T-helper 2 cell (primary cell): Measurements from ENCODE around the gene CACNG4.

ENCODE experiments used
- DNase-seq, 5 experiments: peaks; one replicate each; pipeline versions ENCODE4 v3.0.0 to v3.0.0-alpha.2; 2012 to 2022
- total RNA-seq, 2 donors: gene quantifications; one replicate each; lab custom pipeline; 2026; lab: John Stamatoyannopoulos, UW

The CACNG4 gene
- 0 reads per million in 2 donors for total RNA-seq

DNA sequence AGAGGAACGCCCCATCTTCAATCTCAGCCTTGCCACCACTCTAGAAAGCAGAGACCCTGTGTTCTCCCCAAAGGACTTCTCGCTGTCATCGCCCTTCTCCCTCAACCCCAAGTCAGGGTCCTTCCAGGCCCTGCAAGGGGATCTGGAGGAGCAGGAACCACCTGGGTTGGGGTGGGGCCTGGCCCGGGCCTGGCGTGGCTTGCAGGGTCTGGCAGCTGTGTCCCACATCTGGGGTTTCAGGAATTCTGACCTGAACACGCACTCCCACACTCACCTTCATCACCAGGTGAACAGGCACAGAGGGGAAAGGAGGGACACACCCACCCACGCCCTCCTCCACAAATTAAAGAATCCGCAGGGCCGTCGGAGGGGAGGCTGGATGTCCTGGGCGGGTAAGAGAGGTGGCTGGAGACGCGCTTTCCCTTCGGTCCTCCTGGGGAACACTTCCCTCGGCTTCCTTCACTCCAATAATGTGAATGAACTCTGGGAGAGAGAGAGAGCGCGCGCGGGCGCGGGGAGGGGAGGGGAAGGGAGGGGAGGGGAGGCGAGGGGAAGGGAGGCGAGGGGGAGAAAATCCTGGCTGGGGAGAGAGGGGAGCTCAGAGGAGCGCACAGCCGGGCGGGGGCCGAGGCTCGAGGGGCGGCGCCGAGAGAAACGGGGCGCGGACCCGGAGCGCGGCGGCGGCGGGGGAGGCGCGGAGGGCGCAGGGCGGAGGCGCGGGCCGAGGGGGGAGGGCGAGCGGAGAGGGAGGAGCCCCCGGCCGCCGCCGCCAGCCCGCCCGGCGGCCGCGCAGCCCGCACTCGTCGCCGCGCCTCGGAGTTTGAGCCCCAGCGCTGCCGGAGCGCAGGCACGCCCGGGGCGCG is at the start of gene CACNG4:
TSS of gene CACNG4 (plus strand) at position 799 of the 863 bp plus-strand sequence. CDS start 205 bp downstream, outside the sequence.
- DNase-seq: no peak

GRCh38 chr17:66915204-66915611 is 49.3 kb upstream of the CACNG4 start:
- no peak for DNase-seq

DNA sequence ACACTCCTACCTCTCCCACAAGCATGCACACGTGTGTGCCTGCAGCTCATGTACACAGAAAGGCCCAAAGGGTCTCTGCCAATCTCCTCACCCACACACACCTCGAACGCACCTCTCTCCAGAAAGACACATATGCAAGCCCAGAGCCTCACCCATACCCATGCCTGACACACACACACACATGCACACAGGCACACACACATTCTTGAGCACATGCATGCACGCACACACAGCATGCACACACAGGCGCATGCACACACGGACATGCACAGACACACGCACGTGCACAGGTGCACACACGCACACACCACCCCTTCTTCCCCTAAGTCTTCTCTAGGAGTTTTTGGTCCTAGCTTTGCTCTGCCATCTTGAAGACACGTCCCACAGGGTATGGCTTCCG is 48.7 kb upstream of the CACNG4 start:
- DNase-seq: no peak

GRCh38 chr17:66916946-66917345 is 47.6 kb upstream of the CACNG4 start:
- no peak for DNase-seq

GRCh38 chr17:66918896-66919295 is 45.6 kb upstream of the CACNG4 start:
- no peak for DNase-seq

- DNase-seq: no peak
Measured at GRCh38 chr17:66920435-66920834, 44.1 kb upstream of the CACNG4 start.

DNA sequence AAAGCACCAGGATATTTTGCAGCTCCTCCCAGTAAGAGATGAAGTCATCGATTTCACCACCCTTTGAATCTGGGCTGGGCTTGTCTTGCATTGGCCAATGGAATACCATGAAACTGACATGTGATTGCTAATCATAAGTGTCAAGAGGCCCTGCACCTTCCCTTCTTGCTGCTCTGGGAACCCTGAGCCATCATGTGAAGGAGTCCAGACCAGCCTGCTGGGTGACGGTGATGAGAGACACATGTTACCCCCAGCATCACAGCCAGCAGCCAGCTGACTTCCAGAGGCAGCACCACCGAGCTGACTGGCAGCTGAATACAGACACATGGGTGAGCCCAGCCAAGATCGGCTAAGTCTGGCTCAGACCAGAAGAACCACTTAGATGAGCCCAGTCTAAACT is 43.6 kb upstream of the CACNG4 start:
- DNase-seq: no peak

GRCh38 chr17:66923886-66924285 is 40.6 kb upstream of the CACNG4 start:
- DNase-seq: no peak

GRCh38 chr17:66925811-66926500 is 38.6 kb upstream of the CACNG4 start:
- no peak for DNase-seq

DNA sequence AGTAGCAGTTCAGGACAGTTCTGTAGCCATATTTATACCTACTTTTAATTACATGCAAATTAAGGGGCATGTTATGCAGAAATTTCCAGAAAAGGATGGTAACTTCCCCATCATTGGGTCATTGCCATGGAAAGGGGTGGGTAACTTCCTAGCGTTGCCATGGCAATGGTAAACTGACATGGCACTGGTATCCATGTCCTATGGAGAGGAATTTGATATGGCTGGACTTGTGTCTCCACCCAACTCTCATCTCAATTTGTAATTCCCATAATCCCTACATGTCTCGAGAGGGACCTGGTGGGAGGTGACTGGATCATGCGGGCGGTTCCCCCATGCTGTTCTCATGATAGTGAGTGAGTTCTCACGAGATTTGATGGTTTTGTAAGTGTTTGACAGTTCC is 35.6 kb upstream of the CACNG4 start:
- DNase-seq: no peak

GRCh38 chr17:66929591-66929990 is 34.9 kb upstream of the CACNG4 start:
- no peak for DNase-seq

- no peak for DNase-seq
Measured at GRCh38 chr17:66930933-66931332, 33.6 kb upstream of the CACNG4 start.

DNA sequence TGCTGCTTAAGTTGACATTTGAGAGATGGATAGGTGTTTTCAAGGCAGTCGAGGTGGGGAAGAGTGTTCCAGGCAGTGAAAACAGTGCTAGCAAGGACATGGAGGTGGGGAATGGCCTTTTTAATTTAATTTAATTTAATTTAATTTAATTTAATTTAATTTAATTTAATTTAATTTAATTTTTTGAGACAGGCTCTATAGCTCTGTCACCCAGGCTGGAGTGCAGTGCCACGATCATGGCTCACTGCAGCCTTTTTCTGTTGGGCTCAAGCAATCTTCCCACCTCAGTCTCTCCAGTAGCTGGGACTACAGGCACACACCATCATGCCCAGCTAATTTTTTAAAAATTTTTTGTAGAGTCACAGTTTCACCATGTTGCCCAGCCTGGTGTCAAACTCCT is 32.2 kb upstream of the CACNG4 start:
- no peak for DNase-seq

GRCh38 chr17:66934040-66934439 is 30.5 kb upstream of the CACNG4 start:
- no peak for DNase-seq

DNA sequence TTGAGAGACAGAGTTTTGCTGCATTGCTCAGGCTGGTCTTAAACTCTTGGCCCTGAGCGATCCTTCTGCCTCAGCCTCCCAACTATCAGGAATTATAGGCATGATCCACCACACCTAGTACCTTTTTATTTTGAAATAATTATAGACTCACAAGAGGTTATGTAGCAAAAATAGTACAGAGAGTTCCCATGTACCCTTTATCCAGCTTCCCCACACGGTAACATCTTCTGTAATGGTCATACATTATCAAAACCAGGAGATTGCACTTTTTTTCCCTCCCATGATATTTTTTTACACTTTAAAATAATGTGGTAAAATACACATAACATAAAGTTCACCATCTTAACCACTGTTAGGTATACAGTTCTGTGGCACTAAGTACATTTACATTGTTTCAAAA is 28.8 kb upstream of the CACNG4 start:
- no peak for DNase-seq

DNA sequence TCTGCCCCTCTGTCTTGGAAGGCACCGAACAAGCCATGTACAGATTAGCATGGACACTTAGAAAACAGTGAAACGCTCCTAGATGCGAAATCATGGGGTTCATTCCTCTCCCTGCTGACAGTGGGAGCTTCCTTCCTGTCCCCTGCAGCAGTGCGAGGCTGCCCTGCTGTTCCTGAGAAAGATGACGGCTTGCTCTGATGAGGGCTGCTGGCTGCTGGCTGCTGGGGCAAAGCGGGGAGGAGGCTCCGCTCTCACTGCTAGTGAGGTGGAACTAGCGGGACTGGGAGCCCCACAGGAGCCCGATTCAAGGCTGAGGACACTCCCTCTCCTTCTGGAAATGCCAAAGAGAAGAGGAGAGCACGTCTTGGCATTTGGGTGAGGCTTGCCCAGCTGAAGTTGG is 25.9 kb upstream of the CACNG4 start:
- DNase-seq: no peak

DNA sequence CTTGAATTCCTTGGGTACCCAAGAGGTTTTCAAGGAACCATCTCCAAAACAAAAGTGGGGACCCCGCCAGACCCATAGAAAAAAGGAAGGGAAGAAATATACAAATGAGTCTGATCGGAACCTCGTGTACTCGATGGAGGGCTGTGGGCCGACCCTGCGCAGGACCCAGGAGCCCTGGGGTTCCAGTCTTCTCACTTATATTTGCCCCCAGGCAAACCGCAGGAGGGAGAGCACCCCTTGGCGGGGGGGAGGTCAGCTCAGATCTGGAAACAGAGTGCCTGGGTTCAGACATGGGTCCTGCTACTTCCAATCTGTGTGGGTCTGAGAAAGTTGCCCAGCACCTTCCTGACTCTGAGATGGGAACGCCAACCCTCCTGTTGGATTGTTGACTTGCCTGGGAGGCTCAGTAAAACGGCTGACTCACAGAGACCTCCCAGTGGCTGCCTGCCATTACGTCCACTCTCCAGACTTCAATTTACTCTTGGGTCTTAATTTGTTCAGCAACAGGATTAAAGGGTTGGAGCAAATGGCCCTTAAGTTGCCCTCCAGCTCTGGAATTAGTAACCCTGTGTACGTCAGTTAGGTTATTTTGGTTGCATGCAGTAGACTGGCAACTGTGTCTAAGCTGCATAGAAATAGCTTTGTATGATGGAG is 24.9 kb upstream of the CACNG4 start:
- DNase-seq: no peak

GRCh38 chr17:66941249-66941648 is 23.3 kb upstream of the CACNG4 start:
- no peak for DNase-seq

DNA sequence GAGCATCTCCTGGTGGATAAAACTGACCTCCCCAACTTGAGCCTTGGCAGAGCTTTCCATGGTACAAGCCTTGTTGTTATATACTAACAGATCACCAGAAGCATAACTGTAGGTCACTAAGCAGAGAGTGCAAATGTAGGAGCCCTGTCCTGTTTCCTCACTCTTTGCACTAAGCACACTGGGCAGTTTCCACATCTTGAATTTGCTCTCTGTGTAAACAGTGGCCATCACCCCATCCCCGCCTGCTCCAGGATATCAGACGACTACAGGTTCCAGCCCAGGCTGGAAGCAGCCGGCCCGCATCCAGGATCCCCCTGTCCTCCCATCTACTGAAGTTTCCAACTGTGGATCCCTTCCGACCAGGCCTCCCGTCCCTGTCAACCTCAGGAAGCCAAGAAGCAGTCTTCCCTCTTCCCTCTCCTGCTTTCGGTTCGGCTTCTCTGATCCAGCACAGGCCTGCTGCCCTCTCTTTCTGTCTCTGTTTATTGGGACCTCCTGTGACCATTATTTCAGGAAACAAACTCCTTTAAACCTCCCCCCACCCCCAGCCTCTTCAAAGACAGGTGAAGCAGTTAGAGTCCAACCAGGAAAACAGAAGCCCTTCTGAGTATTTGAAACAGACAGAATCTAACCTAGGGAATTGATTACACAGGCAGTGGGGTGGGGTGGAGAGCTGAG is 22.6 kb upstream of the CACNG4 start:
- DNase-seq: no peak

DNA sequence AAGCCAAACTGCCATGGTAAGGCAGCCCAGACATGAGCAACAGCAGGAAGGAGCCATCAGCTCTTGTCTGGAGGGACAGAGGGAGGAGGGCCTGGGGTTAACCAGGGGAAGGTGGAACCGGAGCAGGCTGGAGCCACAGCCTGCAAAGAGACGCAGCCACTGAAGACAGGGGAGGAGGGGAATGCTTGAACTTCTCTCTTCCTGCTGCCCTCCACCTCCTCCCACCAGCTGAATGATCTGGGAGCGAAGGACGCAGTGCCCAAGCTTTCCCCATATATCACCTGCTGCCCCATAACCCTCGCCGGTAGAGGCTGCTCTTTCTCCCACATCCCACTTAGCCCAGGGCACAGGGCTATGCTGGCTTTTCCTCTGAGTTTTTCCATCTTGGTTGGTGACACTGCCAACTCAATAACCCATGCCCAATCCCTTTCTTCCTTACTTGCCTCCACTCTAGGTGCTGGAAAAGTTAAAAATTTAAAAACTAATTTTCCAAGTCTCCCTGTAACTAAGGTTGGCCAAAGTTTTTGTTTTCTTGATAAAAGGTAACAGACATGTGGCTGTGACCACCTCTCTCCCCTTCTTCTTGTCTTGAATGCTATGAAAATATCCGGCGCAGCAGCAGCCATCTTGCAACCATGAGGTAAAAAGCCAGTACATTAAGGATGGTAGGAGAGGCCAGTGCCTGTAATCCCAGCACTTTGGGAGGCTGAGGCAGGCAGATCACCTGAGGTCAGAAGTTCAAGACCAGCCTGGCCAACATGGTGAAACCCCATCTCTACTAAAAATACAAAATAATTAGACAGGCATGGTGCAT is 21.8 kb upstream of the CACNG4 start:
- no peak for DNase-seq

- no peak for DNase-seq
Measured at GRCh38 chr17:66943484-66943883, 21.0 kb upstream of the CACNG4 start.
